UCSD-AML1 (cell line): Measurements from ENCODE around the gene CELF2.

Experiments used
- DNase-seq: peaks from one replicate; lab custom pipeline; 2025; ENCODE audit not compliant: unreplicated experiment; lab: John Stamatoyannopoulos, UW

The CELF2 gene

GRCh38 chr10:11093771-11094736, 76.4 kb downstream of the CELF2 start:
- DNase-seq = no peak

- no peak for DNase-seq
Observed at GRCh38 chr10:11095374-11095801, 77.7 kb downstream of the CELF2 start.

- DNase-seq = no peak
Observed at GRCh38 chr10:11096422-11096821, 78.8 kb downstream of the CELF2 start.

- no peak for DNase-seq
Observed at GRCh38 chr10:11097686-11098085, 80.0 kb downstream of the CELF2 start.

GRCh38 chr10:11098666-11099065, 81.0 kb downstream of the CELF2 start:
- DNase-seq = no peak

GRCh38 chr10:11104772-11105675, 87.4 kb downstream of the CELF2 start:
- DNase-seq = no peak

- no peak for DNase-seq
Observed at GRCh38 chr10:11105676-11106004, 88.0 kb downstream of the CELF2 start.

GRCh38 chr10:11106621-11107374, 89.1 kb downstream of the CELF2 start:
- no peak for DNase-seq

- no peak for DNase-seq
Observed at GRCh38 chr10:11107948-11108347, 90.3 kb downstream of the CELF2 start.

GRCh38 chr10:11108356-11108755, 90.7 kb downstream of the CELF2 start:
- no peak for DNase-seq

GRCh38 chr10:11109590-11109989, 91.9 kb downstream of the CELF2 start:
- DNase-seq = no peak

GRCh38 chr10:11110539-11110938, 92.9 kb downstream of the CELF2 start:
- no peak for DNase-seq

GRCh38 chr10:11111490-11111889, 93.8 kb downstream of the CELF2 start:
- DNase-seq = no peak

- no peak for DNase-seq
Observed at GRCh38 chr10:11112718-11113117, 95.0 kb downstream of the CELF2 start.

- DNase-seq = no peak
Observed at GRCh38 chr10:11113156-11113555, 95.5 kb downstream of the CELF2 start.

GRCh38 chr10:11114269-11114668, 96.6 kb downstream of the CELF2 start:
- DNase-seq = no peak

- DNase-seq = no peak
Observed at GRCh38 chr10:11115337-11115736, 97.7 kb downstream of the CELF2 start.

- DNase-seq = no peak
Observed at GRCh38 chr10:11116361-11116760, 98.7 kb downstream of the CELF2 start.

- no peak for DNase-seq
Observed at GRCh38 chr10:11116817-11117216, 99.1 kb downstream of the CELF2 start.

- no peak for DNase-seq
Observed at GRCh38 chr10:11118686-11119085, 101.0 kb downstream of the CELF2 start.

- DNase-seq = no peak
Observed at GRCh38 chr10:11119843-11120242, 102.2 kb downstream of the CELF2 start.
